SK-N-SH (cell line): ENCODE data around the gene ZNF415.

Source experiments
- CTCF ChIP-seq: fragments of 200-600 bp; sonication (generic); IDR thresholded peaks from 2 replicates; pipeline ENCODE4 v1.6.1; 2017; ENCODE audit warnings: antibody characterized with exemption, mild to moderate bottlenecking, moderate library complexity
- GATA2 ChIP-seq: sonication (generic); formaldehyde crosslinking; IDR thresholded peaks from 2 replicates; pipeline ENCODE4 v1.5.0; 2020; ENCODE audit warnings: mild to moderate bottlenecking, missing genetic modification reagents
- RFX5 ChIP-seq: IDR thresholded peaks from 2 replicates; pipeline ENCODE4 v1.6.1; 2012; ENCODE audit warnings: mild to moderate bottlenecking, improper control_type of control experiment, low read length

- TF ChIP-seq CTCF (no peak), GATA2 (CRISPR knock-in tag) (no peak), RFX5 (no peak)
These were observed 7.6 kb upstream of the ZNF415 start for GRCh38 chr19:53140351-53140750.
